ENCODE measurements around the gene TSPY3.
"Not testable (repeated sequence)": the region's sequence is repeated elsewhere in the genome, so short reads cannot be mapped to it uniquely, and the experiment has no call there.

The TSPY3 gene

GRCh38 chrY:9398121-9398520 is at the start of gene TSPY3:
TSS of gene TSPY3 (plus strand) at chrY:9398421. CDS start at chrY:9398467, 46 bp downstream.
- not testable (repeated sequence) for H3K27ac ChIP-seq, H3K27me3 ChIP-seq, H3K36me3 ChIP-seq, H3K9me3 ChIP-seq, H3K4me3 ChIP-seq, H4K20me1 ChIP-seq, H3K4me2 ChIP-seq, H3K9ac ChIP-seq, H3K4me1 ChIP-seq

GRCh38 chrY:9357497-9357896 is 40.7 kb upstream of the TSPY3 start, which contains the start of gene TSPY8:
TSS of gene TSPY8 (plus strand) at chrY:9357797. CDS start at chrY:9357843, 46 bp downstream.
- H3K27me3 ChIP-seq, H3K9me3 ChIP-seq, H3K4me3 ChIP-seq, H4K20me1 ChIP-seq, H3K9ac ChIP-seq, H3K4me2 ChIP-seq, H3K36me3 ChIP-seq, H3K4me1 ChIP-seq, H3K27ac ChIP-seq: not testable (repeated sequence)

- H3K36me3 ChIP-seq, H3K9me3 ChIP-seq, H4K20me1 ChIP-seq, H3K27ac ChIP-seq, H3K4me1 ChIP-seq, H3K4me3 ChIP-seq, H3K4me2 ChIP-seq, H3K9ac ChIP-seq, H3K27me3 ChIP-seq: not testable (repeated sequence)
Measured at GRCh38 chrY:9396527-9396926, 1.7 kb upstream of the TSPY3 start.

Data from BLaER1 (cell line).